IPS-NIHi11 (cell line): ENCODE results near the gene EHD1.

Experiments
- DNase-seq: peaks from one replicate; pipeline ENCODE4 v3.0.0; 2012; ENCODE audit warnings: mixed read lengths, low spot score

Gene EHD1

GRCh38 chr11:64890522-64890939, 12.1 kb upstream of the EHD1 start:
- DNase-seq, result no peak

GRCh38 chr11:64888729-64889511, 10.5 kb upstream of the EHD1 start:
- no peak for DNase-seq

GRCh38 chr11:64888406-64888728, 9.9 kb upstream of the EHD1 start:
- DNase-seq, result no peak

- peak; percentile 95 for DNase-seq
Measured at GRCh38 chr11:64887757-64888405, 9.5 kb upstream of the EHD1 start.

GRCh38 chr11:64887234-64887756, 8.9 kb upstream of the EHD1 start:
- no peak for DNase-seq

- no peak for DNase-seq
Measured at GRCh38 chr11:64885367-64886286, 7.2 kb upstream of the EHD1 start.

GRCh38 chr11:64884019-64884418, 5.6 kb upstream of the EHD1 start:
- no peak for DNase-seq

GRCh38 chr11:64883575-64883974, 5.2 kb upstream of the EHD1 start:
- DNase-seq, result no peak

- no peak for DNase-seq
Measured at GRCh38 chr11:64882243-64882642, 3.8 kb upstream of the EHD1 start.

- DNase-seq, result no peak
Measured at GRCh38 chr11:64881476-64881875, 3.1 kb upstream of the EHD1 start.

GRCh38 chr11:64880240-64881001, 2.0 kb upstream of the EHD1 start:
- DNase-seq, result no peak

- no peak for DNase-seq
Measured at GRCh38 chr11:64879244-64879900, 951 bp upstream of the EHD1 start.

GRCh38 chr11:64878223-64878493, 263 bp downstream of the EHD1 start:
- no peak for DNase-seq

- DNase-seq, result no peak
Measured at GRCh38 chr11:64877390-64878222, 815 bp downstream of the EHD1 start.

- no peak for DNase-seq
Measured at GRCh38 chr11:64876835-64877341, 1.5 kb downstream of the EHD1 start.

GRCh38 chr11:64876229-64876750, 2.1 kb downstream of the EHD1 start:
- no peak for DNase-seq

- no peak for DNase-seq
Measured at GRCh38 chr11:64875369-64876228, 2.8 kb downstream of the EHD1 start.

- no peak for DNase-seq
Measured at GRCh38 chr11:64874308-64875240, 3.8 kb downstream of the EHD1 start.
